GM23338 (cell line): Measurements from ENCODE around the gene SUPT3H.

Source experiments
- CTCF ChIP-seq, 2 experiments: fragments of 200-600 bp in 1 of 2; sonication (generic) in 1 of 2; conservative IDR thresholded peaks; 2 replicates each; pipeline versions ENCODE4 v1.5.1 to v1.6.1; 2016 to 2017; ENCODE audit warnings: antibody characterized with exemption in 2 of 2, low read depth in 2 of 2, mild to moderate bottlenecking in 2 of 2, moderate library complexity in 1 of 2
- EZH2 ChIP-seq: fragments of 200-600 bp; sonication (generic); IDR thresholded peaks from one replicate; pipeline ENCODE4 v1.8.0; 2017; ENCODE audit warnings: antibody characterized with exemption, mild to moderate bottlenecking, low read depth; ENCODE audit not compliant: unreplicated experiment
- EZH2phosphoT487 ChIP-seq: fragments of 200-600 bp; sonication (generic); IDR thresholded peaks from one replicate; pipeline ENCODE4 v1.8.1; 2018; ENCODE audit warnings: antibody characterized with exemption; ENCODE audit not compliant: unreplicated experiment
- JUNB ChIP-seq: IDR thresholded peaks from one replicate; pipeline ENCODE4 v1.6.1; 2016; ENCODE audit warnings: antibody characterized with exemption; ENCODE audit not compliant: unreplicated experiment
- NANOG ChIP-seq: IDR thresholded peaks from 2 replicates; pipeline ENCODE4 v1.6.1; 2016; ENCODE audit warnings: antibody characterized with exemption, borderline replicate concordance
- POLR2AphosphoS5 ChIP-seq: IDR thresholded peaks from 2 replicates; pipeline ENCODE4 v1.6.1; 2016; ENCODE audit warnings: antibody characterized with exemption, low read depth
- STAT1 ChIP-seq: IDR thresholded peaks from one replicate; pipeline ENCODE4 v1.6.1; 2016; ENCODE audit warnings: antibody characterized with exemption; ENCODE audit not compliant: unreplicated experiment
- ZNF331 ChIP-seq: fragments of 250-450 bp; sonication (Bioruptor Pico); IDR thresholded peaks from 2 replicates; pipeline ENCODE4 v1.5.0; 2020; ENCODE audit warnings: low read depth, mild to moderate bottlenecking, moderate library complexity
- TF ChIP-seq, protein P1 (sequence below): IDR thresholded peaks from one replicate; pipeline ENCODE4 v1.6.1; 2018; ENCODE audit warnings: antibody characterized with exemption; ENCODE audit not compliant: unreplicated experiment
- TF ChIP-seq, protein P2 (sequence below): IDR thresholded peaks from 2 replicates; pipeline ENCODE4 v1.6.1; 2016; ENCODE audit warnings: antibody characterized with exemption

DNA sequence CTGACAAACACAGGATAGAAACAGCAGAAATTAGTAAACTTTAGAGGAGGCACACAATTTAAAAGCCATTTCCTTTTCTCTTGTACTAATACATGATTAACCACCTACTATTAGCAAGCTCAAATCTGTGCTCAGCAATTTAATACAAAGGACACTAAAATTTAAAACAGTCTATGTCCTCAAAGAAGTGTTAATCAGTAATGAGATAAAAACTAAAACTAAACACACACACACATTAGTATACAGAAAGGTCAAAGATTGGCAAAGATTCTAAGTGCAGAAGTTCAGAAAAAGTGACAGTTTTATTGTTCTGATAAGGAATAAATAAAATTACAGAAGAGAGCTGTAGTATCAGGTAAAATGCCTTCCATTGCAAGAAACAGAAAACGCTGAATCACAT, 123.5 kb downstream of the SUPT3H start:
- TF ChIP-seq CTCF (conservative IDR thresholded peaks at IDR 0.05; ENCODE audit: low read depth in 2 of 2) (no peak), EZH2phosphoT487 (no peak), ZNF331 (CRISPR knock-in tag) (no peak), POLR2AphosphoS5 (no peak), EZH2 (no peak), STAT1 (no peak), JUNB (no peak), NANOG (no peak)
- TF ChIP-seq, protein P1, sequence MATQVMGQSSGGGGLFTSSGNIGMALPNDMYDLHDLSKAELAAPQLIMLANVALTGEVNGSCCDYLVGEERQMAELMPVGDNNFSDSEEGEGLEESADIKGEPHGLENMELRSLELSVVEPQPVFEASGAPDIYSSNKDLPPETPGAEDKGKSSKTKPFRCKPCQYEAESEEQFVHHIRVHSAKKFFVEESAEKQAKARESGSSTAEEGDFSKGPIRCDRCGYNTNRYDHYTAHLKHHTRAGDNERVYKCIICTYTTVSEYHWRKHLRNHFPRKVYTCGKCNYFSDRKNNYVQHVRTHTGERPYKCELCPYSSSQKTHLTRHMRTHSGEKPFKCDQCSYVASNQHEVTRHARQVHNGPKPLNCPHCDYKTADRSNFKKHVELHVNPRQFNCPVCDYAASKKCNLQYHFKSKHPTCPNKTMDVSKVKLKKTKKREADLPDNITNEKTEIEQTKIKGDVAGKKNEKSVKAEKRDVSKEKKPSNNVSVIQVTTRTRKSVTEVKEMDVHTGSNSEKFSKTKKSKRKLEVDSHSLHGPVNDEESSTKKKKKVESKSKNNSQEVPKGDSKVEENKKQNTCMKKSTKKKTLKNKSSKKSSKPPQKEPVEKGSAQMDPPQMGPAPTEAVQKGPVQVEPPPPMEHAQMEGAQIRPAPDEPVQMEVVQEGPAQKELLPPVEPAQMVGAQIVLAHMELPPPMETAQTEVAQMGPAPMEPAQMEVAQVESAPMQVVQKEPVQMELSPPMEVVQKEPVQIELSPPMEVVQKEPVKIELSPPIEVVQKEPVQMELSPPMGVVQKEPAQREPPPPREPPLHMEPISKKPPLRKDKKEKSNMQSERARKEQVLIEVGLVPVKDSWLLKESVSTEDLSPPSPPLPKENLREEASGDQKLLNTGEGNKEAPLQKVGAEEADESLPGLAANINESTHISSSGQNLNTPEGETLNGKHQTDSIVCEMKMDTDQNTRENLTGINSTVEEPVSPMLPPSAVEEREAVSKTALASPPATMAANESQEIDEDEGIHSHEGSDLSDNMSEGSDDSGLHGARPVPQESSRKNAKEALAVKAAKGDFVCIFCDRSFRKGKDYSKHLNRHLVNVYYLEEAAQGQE: no peak
- TF ChIP-seq, protein P2, sequence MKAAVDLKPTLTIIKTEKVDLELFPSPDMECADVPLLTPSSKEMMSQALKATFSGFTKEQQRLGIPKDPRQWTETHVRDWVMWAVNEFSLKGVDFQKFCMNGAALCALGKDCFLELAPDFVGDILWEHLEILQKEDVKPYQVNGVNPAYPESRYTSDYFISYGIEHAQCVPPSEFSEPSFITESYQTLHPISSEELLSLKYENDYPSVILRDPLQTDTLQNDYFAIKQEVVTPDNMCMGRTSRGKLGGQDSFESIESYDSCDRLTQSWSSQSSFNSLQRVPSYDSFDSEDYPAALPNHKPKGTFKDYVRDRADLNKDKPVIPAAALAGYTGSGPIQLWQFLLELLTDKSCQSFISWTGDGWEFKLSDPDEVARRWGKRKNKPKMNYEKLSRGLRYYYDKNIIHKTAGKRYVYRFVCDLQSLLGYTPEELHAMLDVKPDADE: no peak
